Cardiac muscle cell (in vitro differentiated cells and primary cell): ENCODE data around the gene TTC33. TPM values are rescaled to one million over a fixed set of nuclear protein-coding genes. Genes with fewer than 3 reads are reported as not detected.
"Not testable (repeated sequence)": the region's sequence is repeated elsewhere in the genome, so short reads cannot be mapped to it uniquely, and the experiment has no call there.

Experiments used
- DNase-seq, 2 donors: peaks; one replicate each; pipeline versions ENCODE4 v3.0.0 to v3.0.0-alpha.2; 2010 to 2017; ENCODE audit warnings: low read depth in 1 of 2, low spot score in 1 of 2
- H3K27ac ChIP-seq: fragments of 200-600 bp; sonication (generic); 2 replicates; pipeline ENCODE4 v1.5.1; 2016
- H3K27me3 ChIP-seq: fragments of 200-600 bp; sonication (generic); 2 replicates; pipeline ENCODE4 v1.6.0; 2016; ENCODE audit warnings: control low read depth
- H3K36me3 ChIP-seq: fragments of 200-600 bp; sonication (generic); 2 replicates; pipeline ENCODE4 v1.5.1; 2016; ENCODE audit warnings: control low read depth
- H3K4me1 ChIP-seq: fragments of 200-600 bp; sonication (generic); 2 replicates; pipeline ENCODE4 v1.8.1; 2017; ENCODE audit warnings: low read depth, mild to moderate bottlenecking, mixed run types
- H3K4me3 ChIP-seq: fragments of 200-600 bp; sonication (generic); 2 replicates; pipeline ENCODE4 v1.5.1; 2016; ENCODE audit warnings: mild to moderate bottlenecking
- H3K9me3 ChIP-seq: fragments of 200-600 bp; sonication (generic); 2 replicates; pipeline ENCODE4 v1.5.1; 2017; ENCODE audit warnings: low read depth, mild to moderate bottlenecking, control low read depth
- CTCF ChIP-seq: IDR thresholded peaks from 2 replicates; pipeline ENCODE4 v1.5.1; 2012; ENCODE audit warnings: low read depth, mild to moderate bottlenecking, low read length
- polyA plus RNA-seq: library from polyadenylated mRNA; unstranded; fragments of >200 nt; fragmentation: Nextera tagmentation; extraction: Ambion mirVana; gene quantifications from 2 replicates; pipeline ENCODE4 v1.2.1, GENCODE V29; 2016
- total RNA-seq: library from RNA; depleted of rRNA; stranded (reverse); fragments of >200 nt; gene quantifications from 2 replicates; pipeline ENCODE4 v1.2.3, GENCODE V29; 2016

TTC33 gene
- total and polyA plus RNA-seq, 2 experiments from 2014 or later, result 16.3 to 46.7 TPM

- H3K27ac ChIP-seq, result no peak overlapping the region
- TF ChIP-seq CTCF, result peak; percentile 73
- H3K27me3 ChIP-seq, result no peaks in the 10 kb centered on the region
- H3K9me3 ChIP-seq, result no peaks in the 10 kb centered on the region
- peaks cover 11% of the 10 kb centered on the region for H3K4me1 ChIP-seq
- H3K4me3 ChIP-seq, result no peak overlapping the region
- no peaks in the 10 kb centered on the region for H3K36me3 ChIP-seq
- peak; percentile 52 to 75 for DNase-seq
Measured at GRCh38 chr5:40736103-40736875, 19.5 kb downstream of the TTC33 start.

- Histone ChIP-seq H3K9me3 (no peaks in the 10 kb centered on the region), H3K27me3 (no peaks in the 10 kb centered on the region), H3K36me3 (no peaks in the 10 kb centered on the region), H3K27ac (no peak overlapping the region), H3K4me1 (peaks cover 11% of the 10 kb centered on the region), H3K4me3 (no peak overlapping the region)
- TF ChIP-seq CTCF, result no peak
- DNase-seq, result no peak
Measured at GRCh38 chr5:40735609-40736008, 20.2 kb downstream of the TTC33 start.

GRCh38 chr5:40734986-40735385 lies 20.8 kb downstream of the TTC33 start:
- H3K4me3 ChIP-seq, result no peak overlapping the region
- peak in 1 of 2 donors; percentile 10 for DNase-seq
- H3K27ac ChIP-seq, result no peak overlapping the region
- no peak for TF ChIP-seq CTCF
- no peaks in the 10 kb centered on the region for H3K9me3 ChIP-seq
- no peaks in the 10 kb centered on the region for H3K27me3 ChIP-seq
- peaks cover 11% of the 10 kb centered on the region for H3K4me1 ChIP-seq
- no peaks in the 10 kb centered on the region for H3K36me3 ChIP-seq

GRCh38 chr5:40733879-40734563 lies 21.7 kb downstream of the TTC33 start:
- Histone ChIP-seq H3K36me3 (no peaks in the 10 kb centered on the region), H3K9me3 (no peaks in the 10 kb centered on the region), H3K4me1 (peaks cover 11% of the 10 kb centered on the region), H3K27me3 (no peaks in the 10 kb centered on the region), H3K4me3 (no peak overlapping the region), H3K27ac (no peak overlapping the region)
- DNase-seq, result peak in 1 of 2 donors; percentile 13
- no peak for TF ChIP-seq CTCF

GRCh38 chr5:40733434-40733833 lies 22.3 kb downstream of the TTC33 start:
- H3K4me3 ChIP-seq, result no peak overlapping the region
- H3K4me1 ChIP-seq, result peaks cover 11% of the 10 kb centered on the region
- H3K9me3 ChIP-seq, result no peaks in the 10 kb centered on the region
- no peak overlapping the region for H3K27ac ChIP-seq
- TF ChIP-seq CTCF, result no peak
- no peaks in the 10 kb centered on the region for H3K27me3 ChIP-seq
- H3K36me3 ChIP-seq, result no peaks in the 10 kb centered on the region
- no peak for DNase-seq

- not testable (repeated sequence) for H3K36me3 ChIP-seq, H3K9me3 ChIP-seq, DNase-seq, H3K4me3 ChIP-seq, H3K27ac ChIP-seq, H3K4me1 ChIP-seq, H3K27me3 ChIP-seq
Measured at GRCh38 chr5:40722497-40722911, 33.3 kb downstream of the TTC33 start.
